Measurements from ENCODE around the gene TRPV6.

The TRPV6 gene

DNA sequence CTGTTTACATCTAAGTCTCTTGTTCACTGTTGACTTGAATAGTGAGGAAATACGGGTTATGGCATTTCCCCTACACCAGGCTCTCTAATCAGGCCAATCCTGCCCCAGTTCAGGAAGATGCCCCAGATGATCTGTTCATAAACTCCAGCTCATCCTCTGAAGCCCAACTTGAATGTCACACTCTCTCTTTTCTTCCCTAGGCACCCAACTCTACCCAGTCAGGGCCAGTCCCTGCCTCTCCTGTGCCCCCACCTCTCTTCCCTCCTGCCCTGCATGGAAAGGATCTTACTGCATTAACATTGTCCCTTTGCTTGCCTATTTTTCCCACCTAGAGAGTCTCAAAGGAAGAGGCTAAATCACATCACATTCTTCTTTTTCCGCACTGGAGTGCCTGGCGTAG is 10.6 kb upstream of the TRPV6 start (continued):
- TF ChIP-seq, protein P1, sequence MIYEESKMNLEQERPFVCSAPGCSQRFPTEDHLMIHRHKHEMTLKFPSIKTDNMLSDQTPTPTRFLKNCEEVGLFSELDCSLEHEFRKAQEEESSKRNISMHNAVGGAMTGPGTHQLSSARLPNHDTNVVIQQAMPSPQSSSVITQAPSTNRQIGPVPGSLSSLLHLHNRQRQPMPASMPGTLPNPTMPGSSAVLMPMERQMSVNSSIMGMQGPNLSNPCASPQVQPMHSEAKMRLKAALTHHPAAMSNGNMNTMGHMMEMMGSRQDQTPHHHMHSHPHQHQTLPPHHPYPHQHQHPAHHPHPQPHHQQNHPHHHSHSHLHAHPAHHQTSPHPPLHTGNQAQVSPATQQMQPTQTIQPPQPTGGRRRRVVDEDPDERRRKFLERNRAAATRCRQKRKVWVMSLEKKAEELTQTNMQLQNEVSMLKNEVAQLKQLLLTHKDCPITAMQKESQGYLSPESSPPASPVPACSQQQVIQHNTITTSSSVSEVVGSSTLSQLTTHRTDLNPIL (CRISPR knock-in tag; IDR thresholded peaks at IDR 0.05; ENCODE audit: low read depth) = no peak
- TF ChIP-seq, protein P2, sequence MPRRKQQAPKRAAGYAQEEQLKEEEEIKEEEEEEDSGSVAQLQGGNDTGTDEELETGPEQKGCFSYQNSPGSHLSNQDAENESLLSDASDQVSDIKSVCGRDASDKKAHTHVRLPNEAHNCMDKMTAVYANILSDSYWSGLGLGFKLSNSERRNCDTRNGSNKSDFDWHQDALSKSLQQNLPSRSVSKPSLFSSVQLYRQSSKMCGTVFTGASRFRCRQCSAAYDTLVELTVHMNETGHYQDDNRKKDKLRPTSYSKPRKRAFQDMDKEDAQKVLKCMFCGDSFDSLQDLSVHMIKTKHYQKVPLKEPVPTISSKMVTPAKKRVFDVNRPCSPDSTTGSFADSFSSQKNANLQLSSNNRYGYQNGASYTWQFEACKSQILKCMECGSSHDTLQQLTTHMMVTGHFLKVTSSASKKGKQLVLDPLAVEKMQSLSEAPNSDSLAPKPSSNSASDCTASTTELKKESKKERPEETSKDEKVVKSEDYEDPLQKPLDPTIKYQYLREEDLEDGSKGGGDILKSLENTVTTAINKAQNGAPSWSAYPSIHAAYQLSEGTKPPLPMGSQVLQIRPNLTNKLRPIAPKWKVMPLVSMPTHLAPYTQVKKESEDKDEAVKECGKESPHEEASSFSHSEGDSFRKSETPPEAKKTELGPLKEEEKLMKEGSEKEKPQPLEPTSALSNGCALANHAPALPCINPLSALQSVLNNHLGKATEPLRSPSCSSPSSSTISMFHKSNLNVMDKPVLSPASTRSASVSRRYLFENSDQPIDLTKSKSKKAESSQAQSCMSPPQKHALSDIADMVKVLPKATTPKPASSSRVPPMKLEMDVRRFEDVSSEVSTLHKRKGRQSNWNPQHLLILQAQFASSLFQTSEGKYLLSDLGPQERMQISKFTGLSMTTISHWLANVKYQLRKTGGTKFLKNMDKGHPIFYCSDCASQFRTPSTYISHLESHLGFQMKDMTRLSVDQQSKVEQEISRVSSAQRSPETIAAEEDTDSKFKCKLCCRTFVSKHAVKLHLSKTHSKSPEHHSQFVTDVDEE (CRISPR knock-in tag; IDR thresholded peaks at IDR 0.05) = no peak
- TF ChIP-seq TCF4 (CRISPR knock-in tag; IDR thresholded peaks at IDR 0.05; ENCODE audit: borderline replicate concordance) = no peak

DNA sequence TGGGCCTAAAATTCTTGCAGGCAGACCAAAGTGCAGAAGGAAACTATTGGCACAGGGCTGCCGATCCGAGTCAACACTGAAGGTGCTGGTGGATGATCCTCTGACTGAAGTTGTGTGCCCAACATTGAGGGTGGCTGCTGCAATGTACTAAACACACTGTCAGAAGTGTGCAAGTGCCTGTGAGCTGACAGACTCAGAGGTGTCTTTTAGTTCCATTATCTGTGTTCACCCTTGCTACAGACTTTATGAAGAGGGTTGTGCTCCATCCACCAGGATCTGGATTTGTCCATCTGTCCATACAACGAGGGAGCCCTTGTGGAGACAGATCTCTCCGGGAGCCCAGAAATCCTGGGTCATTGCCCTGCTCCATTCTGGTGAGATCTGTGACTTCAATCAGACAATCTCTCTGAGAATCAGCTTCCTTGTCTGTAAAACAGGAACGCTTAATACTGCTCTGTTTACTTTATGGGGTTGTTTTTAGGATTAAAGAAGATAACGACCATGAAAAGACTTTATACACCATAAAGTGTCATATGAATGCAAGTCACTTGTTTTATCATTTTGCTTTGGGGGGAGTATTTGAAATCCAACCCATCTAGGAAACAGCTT is 9.5 kb upstream of the TRPV6 start:
- ATAC-seq = no peak
- TF ChIP-seq ZFP30 (CRISPR knock-in tag; IDR thresholded peaks at IDR 0.05) = no peak
- TF ChIP-seq ZFP3 (CRISPR knock-in tag; IDR thresholded peaks at IDR 0.05) = no peak
- no peak for TF ChIP-seq ISL1 (CRISPR knock-in tag; IDR thresholded peaks at IDR 0.05)
- no peak for TF ChIP-seq RARB (CRISPR knock-in tag; IDR thresholded peaks at IDR 0.05)
- TF ChIP-seq ZC3H10 (CRISPR knock-in tag; IDR thresholded peaks at IDR 0.05) = no peak
- TF ChIP-seq, protein P3, sequence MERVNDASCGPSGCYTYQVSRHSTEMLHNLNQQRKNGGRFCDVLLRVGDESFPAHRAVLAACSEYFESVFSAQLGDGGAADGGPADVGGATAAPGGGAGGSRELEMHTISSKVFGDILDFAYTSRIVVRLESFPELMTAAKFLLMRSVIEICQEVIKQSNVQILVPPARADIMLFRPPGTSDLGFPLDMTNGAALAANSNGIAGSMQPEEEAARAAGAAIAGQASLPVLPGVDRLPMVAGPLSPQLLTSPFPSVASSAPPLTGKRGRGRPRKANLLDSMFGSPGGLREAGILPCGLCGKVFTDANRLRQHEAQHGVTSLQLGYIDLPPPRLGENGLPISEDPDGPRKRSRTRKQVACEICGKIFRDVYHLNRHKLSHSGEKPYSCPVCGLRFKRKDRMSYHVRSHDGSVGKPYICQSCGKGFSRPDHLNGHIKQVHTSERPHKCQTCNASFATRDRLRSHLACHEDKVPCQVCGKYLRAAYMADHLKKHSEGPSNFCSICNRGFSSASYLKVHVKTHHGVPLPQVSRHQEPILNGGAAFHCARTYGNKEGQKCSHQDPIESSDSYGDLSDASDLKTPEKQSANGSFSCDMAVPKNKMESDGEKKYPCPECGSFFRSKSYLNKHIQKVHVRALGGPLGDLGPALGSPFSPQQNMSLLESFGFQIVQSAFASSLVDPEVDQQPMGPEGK (CRISPR knock-in tag; IDR thresholded peaks at IDR 0.05; ENCODE audit: borderline replicate concordance) = no peak
- no peak for TF ChIP-seq TCF4 (CRISPR knock-in tag; IDR thresholded peaks at IDR 0.05; ENCODE audit: borderline replicate concordance)
- no peak for TF ChIP-seq CSDC2 (CRISPR knock-in tag; IDR thresholded peaks at IDR 0.05)

DNA sequence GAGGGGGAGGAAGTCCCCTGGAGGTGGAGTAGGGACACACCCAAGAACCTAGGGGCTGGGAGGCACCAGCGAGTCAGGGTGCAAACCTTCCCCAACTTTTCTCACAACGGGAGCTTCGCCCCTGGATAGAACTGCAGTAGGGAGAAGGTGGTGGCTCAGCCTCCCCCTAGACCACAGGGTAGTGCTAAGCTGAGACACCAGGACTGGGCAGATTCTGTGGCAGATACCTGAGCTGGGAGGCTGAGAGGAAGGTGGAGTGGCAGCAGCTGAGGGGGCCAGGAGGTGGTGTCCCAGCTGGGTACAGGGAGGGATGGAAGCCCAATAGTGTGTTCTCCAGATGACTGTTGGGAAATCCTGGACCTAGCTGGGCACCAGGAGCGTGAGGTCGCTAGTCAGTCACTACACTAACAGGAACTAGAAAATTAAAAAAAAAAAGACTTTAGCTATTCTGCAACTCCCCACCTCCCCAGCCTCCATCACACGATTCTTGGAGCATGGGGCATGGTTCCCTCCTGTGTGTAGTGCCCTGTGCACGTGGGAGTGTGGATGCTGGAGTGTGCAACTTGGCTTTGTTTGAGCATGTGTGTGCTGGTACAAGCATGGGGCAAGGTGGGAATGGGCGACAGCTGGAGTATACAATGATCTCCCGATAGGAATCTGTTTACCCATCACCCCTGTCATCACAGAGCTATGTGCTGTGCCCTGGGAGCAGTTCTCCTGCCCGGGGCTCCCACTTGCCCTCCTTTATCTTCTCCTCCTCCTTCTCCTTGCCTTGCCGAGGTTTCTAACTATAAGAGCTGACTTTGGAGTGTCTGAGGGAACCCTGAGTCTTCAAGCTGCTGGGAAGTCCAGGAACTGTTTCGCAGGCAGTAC is 8.8 kb upstream of the TRPV6 start:
- no peak for ATAC-seq
- TF ChIP-seq ZNF565 (CRISPR knock-in tag; conservative IDR thresholded peaks at IDR 0.05; ENCODE audit: low read depth) (no peak), ESRRG (CRISPR knock-in tag; IDR thresholded peaks at IDR 0.05) (no peak)

DNA sequence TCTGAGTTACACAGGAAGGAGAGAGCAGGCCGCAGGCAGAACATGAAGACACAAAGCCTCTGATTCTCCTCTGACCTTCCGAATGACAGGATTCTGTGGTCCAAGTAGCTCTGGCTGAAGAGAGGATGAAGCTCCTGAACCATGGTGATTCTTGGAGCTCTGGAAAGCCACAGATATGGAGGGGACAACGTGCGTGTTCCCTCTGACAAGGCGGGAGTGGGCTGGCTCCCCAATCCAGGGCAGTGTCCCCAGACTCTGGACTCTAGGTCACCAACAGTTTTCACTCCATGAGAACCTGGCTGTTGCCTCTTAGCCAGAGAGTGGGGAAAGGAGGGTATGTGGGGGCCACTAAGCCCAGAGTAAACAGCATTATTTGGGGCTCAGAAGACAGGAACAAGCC is 7.4 kb upstream of the TRPV6 start:
- TF ChIP-seq PPARA (CRISPR knock-in tag; IDR thresholded peaks at IDR 0.05; ENCODE audit: borderline replicate concordance) = no peak
- no peak for TF ChIP-seq ZNF70 (CRISPR knock-in tag; IDR thresholded peaks at IDR 0.05)
- no peak for ATAC-seq

DNA sequence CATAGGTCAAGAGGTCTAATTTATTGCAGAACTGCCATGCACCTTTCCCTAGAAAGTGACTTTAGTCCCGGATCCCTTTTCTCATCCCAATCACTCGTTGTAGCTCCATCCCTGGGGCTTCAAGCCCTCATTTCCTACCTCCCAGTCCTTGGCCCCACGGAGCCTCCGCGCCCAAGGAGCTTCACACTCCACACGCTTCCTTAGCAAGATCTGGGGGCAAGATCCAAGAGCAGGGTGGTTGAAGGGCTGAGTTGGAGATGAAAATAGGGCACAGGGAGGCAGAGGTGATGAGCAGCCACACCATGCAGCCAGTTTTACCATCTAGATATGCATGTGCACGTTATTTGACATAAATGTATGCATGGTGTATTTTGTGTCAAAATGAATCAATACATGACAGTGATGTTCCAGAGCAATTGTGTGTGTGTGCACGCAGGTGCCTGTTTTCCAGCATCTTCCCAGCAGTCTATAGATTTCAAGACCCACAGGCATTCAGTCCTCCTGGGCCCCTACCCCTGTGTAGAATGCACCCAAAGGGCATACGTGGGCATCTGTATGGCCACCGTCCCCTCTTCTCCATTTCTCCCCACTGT is 6.0 kb upstream of the TRPV6 start:
- TF ChIP-seq ZNF70 (CRISPR knock-in tag; IDR thresholded peaks at IDR 0.05) = no peak
- TF ChIP-seq BACH2 (CRISPR knock-in tag; IDR thresholded peaks at IDR 0.05; ENCODE audit: borderline replicate concordance) = no peak
- TF ChIP-seq, protein P4, sequence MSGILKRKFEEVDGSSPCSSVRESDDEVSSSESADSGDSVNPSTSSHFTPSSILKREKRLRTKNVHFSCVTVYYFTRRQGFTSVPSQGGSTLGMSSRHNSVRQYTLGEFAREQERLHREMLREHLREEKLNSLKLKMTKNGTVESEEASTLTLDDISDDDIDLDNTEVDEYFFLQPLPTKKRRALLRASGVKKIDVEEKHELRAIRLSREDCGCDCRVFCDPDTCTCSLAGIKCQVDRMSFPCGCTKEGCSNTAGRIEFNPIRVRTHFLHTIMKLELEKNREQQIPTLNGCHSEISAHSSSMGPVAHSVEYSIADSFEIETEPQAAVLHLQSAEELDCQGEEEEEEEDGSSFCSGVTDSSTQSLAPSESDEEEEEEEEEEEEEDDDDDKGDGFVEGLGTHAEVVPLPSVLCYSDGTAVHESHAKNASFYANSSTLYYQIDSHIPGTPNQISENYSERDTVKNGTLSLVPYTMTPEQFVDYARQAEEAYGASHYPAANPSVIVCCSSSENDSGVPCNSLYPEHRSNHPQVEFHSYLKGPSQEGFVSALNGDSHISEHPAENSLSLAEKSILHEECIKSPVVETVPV (CRISPR knock-in tag; IDR thresholded peaks at IDR 0.05) = no peak
- no peak for TF ChIP-seq OSR1 (CRISPR knock-in tag; IDR thresholded peaks at IDR 0.05)
- no peak for TF ChIP-seq ISL1 (CRISPR knock-in tag; IDR thresholded peaks at IDR 0.05)
- no peak for TF ChIP-seq PPARA (CRISPR knock-in tag; IDR thresholded peaks at IDR 0.05; ENCODE audit: borderline replicate concordance)
- no peak for TF ChIP-seq GLIS3 (CRISPR knock-in tag; IDR thresholded peaks at IDR 0.05)
- TF ChIP-seq ZFP30 (CRISPR knock-in tag; IDR thresholded peaks at IDR 0.05) = no peak
- TF ChIP-seq ZC3H10 (CRISPR knock-in tag; IDR thresholded peaks at IDR 0.05) = no peak
- TF ChIP-seq CSDC2 (CRISPR knock-in tag; IDR thresholded peaks at IDR 0.05) = no peak
- no peak for ATAC-seq

Data from SK-N-SH treated with all-trans-retinoic acid at 6 μM for 48 hours (cell line).